Stimulated activated CD8-positive, alpha-beta memory T cell treated with anti-CD3 and anti-CD28 coated beads, Interleukin-15, amount 100 ng/mL, for 1 hour (primary cell): ENCODE measurements around the gene CFAP74.
"Not testable (repeated sequence)": the region's sequence is repeated elsewhere in the genome, so short reads cannot be mapped to it uniquely, and the experiment has no call there.

Experiments used
- DNase-seq: peaks from one replicate; pipeline ENCODE4 v3.0.0-alpha.2; 2020; ENCODE audit warnings: low read depth

CFAP74 gene

DNA sequence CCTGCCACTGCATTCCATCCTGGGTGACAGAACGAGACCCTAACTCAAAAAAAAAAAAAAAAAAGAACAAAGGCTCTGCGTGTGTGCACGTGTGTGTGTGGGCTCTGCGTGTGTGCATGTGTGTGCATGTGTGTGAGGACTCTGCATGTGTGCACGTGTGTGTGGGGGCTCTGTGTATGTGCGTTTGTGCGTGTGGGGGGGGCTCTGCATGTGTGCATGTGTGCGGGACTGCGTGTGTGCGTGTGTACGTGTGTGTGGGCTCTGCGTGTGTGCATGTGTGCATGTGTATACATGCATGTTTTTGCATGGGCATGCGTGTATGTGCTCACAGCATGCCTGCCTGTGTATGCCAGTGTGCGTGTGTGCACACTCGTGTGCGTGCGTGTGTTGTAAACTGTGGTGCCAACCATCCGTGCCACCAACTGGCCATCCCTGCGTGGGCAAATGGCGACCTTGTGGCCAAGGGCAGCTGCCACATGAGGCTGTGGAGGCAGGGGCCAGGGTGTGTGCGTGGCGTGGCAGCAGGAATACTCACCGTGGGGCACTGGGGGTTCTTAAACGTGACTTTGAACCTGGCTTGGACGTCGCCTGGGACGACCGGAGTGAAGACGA is 57.7 kb downstream of the CFAP74 start:
- no peak for DNase-seq

DNA sequence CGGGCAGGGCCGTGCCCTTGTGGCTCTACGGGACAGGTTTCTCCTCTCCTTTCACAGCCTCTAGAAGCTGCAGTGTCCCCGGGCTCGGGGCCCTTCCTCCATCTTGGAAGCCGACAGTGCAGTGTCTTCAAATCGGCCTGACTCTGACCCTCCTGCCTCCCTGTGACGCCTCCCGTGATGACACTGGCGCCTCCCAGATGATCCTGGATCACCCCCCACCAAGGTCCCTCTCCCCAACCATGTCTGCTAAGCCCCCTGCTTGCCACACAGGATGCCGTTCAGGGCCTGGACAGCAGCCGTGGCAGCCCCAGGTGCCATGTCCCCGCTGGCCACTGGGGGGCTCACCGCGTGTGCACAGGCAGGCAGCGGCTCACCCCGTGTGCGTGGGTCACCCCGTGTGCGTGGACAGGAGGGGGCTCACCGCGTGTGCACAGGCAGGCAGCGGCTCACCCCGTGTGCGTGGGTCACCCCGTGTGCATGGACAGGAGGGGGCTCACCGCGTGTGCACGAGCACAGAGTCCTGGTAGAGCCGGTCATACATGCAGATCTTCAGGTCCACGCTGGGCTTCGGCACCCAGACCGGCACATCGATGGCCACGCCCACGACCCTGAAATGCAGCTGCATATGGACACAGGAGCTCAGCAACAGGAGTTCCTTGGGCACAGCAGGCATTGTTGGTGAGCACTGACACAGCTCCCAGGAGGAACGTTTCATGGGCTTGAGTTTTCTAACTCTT is 59.6 kb downstream of the CFAP74 start:
- DNase-seq, result peak; percentile 40

DNA sequence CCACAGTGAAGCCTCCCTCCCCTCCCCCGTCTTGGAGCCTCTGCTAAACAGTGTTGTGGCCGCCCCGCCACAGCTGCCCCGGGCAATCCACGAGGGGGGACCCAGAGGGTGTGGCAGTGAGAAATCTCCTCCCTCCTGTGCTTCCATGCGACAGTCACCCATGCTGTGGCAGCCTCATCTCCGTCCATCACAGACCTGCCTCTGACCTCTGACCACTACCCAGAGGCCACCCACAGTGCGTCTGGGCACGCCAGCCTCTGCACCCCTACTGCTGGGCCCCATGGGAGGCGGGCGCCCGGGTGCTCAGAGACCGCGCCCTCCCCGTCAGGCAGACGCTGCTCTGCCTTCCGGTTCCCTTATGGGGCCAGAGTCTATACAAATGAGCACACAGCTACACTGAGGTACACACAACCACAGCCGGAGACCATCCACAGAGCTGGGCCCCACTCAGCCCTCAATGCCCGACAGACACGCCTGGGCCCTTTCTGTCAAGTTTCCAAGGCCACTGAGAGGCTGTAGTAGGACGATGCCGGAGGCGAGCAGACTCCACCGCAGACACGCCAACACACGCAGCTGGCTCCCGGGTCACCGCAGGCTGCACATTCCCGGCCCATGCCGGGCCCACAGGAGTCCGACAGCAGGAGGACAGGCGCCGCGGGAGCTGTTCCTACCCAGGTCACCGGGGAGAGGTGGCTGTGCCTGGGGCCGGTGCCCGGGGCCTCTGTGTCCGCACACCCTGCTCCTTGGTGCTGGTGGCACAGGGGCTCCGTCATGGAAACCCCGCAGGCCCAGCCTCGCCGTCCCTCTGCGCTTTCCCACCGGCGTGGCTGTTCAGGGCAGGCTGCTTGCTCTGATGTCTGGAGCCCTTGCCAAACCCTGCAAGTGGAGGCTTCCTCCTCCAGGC is 60.6 kb downstream of the CFAP74 start:
- no peak for DNase-seq

DNA sequence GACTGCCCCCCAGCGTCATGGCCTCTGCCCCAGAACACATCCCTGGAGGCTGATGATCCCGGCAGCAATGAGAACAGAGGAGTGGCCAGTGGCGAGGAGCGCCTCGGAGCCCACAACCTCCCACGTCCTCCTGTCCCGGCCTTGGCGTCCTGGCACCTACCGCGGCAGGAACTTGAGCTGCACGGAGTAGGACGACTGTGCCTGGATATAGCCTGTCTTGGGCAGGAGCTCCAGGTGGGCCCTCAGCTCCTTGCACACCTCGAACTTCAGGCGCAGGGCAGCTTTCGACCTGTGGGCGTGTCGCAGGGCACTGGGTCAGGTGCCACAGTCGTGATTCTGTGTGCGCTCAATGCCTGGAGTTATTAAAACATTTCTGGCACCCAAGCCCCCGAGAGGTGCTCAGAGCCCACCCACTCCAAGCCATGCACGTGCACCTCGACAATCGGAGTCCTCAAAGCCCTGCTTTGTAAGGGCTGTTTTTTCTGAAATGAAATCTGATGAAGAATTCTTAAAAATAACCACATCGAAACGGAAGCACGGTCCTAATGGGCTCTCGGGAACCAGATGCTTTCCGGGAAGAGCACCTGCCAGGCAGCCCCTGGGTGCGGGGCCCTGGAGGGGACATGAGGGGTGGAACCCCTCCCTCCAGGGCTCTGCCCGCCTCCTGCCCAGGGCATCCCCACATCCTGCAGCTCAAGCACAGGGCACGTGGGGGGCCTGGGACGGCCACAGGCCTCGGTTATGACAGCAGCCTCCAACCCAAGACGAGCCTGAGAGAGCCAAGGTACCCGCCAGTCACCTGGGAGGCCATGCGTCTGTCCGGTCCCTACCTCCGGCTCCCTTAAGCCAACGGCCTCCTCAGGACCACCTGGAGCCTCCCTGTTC is 61.5 kb downstream of the CFAP74 start:
- DNase-seq, result no peak

DNA sequence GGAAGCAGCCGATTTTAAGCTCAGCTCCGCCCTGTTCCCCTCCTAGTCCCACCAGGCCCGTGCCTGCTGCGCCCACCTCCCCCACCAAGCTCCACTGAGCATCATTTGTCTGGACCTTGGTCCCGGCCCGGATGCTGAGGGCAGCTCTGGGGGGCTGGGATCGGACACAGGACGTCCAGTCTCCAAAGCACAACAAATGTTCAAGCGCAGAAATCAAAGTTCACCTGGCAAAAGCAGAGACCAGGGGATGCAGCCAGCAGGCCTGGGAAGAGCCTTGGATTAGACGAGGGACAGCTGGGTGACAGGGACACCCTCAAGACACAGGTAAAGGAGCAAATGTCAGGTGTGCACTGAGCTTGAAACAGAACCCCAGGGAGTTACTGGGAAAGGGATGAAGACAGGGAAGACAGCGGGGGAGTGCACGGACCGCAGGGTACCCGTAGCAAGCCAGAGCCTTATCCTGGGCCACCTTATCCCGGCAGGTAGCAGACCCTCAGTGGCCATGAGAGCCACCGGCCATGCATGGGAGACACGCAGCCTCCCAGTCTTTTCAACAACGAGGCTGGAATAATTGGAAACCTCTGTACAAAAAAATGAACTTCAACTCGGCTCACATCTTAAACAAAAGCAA is 62.3 kb downstream of the CFAP74 start:
- no peak for DNase-seq

DNA sequence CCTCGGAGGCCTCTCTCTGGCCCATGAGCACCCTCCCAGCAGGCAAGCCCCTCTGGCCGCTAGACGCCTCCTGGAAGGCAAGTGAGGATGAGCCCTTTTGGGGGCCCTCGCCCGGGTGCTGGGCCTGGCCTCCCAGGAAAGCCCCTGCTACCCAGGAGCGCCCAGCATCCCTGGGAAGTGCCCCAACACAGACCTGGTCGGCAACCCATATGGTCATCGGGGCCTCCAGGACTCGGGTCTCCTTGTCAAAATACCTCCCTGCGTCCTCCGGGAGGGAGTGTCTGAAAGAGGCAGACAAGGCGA is 63.5 kb downstream of the CFAP74 start:
- no peak for DNase-seq

DNA sequence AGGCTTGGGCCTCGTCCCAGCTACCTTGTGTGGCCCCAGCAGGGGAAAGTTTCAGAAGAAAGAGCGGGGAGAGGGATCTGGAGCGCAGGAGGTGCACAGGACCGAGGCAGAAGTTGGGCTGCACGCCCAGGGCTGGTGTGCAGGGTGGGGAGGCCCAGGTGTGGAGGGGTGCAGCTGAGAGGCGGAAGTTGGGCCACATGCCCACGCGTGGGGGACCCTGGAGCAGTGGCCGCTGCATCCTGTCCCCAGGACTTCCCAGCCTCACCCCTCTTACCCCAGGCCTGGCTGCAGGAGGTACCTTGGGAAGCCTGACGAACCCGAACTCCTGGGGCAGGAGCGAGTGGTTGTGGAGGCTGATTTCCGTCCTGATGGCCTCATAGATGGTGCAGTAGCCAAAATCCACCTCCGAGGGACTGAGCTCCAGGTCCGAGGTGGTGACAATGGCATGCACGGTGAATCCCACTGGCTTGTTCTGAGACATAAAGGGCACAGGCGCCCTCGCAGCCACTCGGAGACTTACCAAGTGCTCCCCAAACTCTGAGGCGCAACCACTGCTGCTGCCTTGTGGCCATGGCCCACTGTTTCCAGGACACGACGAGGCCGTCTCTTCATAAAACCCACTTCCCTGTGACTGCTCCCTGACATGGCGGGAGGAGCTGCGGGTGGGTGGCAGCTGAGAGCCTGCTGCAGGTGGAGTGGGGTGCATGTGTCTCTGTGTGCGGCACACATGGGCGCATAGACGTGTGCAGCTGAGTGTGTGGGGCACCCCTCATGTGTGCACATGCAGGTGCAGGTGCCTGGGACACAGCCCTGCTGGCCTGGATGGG is 64.1 kb downstream of the CFAP74 start:
- DNase-seq, result no peak

DNA sequence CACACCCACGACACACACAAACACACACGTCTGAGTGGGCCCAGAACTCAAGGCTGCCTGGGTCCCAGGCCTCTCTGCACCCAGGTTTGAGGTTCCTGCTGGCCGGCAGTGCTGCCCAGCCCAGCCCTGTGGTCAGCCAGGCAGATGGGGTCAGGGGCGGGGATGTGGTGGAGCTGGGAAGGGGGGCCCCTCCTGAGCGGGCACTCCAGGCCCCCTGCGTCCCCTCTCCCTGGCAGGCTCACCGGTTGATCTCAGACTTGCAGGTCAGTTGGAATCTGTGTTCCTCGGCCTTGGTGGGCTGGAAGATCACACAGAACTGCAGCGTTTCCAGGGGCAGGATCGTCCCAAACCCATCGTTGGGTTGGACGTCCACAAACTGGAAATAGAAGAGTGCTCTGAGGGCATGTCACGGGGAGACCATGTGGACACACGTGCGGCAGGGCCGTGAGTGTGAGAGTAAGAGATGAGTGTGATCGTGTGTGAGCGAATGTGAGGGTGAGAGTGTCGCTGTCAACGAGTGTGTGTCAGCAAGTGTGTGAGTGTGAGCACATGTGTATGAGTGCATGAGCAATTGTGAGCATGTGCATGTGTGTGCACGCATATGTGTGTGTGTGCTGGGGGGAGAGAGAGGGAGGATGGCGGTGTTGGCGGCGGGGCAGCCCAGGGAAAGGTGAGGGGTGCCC is 64.8 kb downstream of the CFAP74 start:
- DNase-seq, result no peak

DNA sequence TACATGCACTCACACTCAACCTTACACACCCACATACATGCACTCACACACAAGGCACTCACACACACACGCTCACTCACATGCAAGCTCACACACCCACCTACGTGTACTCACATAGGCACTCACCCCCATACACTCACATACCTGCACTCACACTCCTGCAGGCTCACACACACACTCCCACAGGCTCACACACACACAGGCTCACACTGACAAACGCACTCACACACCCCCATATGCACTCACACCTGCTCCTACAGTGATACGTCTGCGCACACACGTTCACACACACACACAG is 65.4 kb downstream of the CFAP74 start:
- DNase-seq, result no peak

DNA sequence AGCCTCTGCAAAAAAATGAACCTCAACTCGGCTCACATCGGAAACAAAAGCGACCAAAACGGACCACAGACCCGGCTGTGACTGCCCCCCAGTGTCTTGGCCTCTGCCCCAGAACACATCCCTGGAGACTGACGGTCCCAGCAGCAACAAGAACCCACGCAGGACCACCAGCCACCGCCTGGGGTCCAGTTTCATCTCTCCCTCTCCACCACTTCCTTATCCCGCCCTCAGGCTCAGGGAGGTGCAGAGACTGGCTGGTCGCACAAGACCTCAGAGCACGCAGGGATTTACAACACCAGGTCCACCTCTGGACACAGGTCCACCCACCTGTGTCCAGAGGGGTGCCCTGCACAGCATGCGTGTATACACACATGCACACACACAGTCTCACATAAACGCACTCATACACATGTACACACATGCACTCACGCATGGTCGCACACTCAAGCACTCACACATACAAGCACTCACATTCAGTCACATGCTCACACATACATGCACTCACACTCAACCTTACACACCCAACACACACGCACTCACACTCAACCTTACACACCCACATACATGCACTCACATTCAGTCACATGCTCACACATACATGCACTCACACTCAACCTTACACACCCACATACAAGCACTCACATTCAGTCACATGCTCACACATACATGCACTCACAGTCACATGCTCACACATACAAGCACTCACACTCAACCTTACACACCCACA is 65.9 kb downstream of the CFAP74 start:
- DNase-seq, result no peak

DNA sequence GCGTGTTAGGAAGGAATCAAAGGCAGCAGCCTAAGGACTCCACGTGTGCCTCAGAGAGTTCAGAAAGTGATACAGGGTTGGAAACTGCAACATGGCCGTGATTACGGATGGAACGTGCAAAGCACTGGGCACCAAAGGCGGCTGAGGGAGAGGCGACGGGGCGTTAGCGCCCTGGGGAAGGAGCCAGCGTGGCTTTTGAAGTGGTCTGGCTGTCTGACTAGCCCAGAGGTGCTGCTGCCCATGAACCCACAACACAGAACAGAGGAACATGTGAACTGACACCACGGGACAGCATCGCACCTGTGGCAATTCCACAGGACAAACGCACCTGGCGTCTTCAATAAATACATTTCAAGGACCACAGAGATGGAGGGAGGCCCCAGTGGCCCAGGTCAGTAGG is 66.5 kb downstream of the CFAP74 start:
- no peak for DNase-seq

DNA sequence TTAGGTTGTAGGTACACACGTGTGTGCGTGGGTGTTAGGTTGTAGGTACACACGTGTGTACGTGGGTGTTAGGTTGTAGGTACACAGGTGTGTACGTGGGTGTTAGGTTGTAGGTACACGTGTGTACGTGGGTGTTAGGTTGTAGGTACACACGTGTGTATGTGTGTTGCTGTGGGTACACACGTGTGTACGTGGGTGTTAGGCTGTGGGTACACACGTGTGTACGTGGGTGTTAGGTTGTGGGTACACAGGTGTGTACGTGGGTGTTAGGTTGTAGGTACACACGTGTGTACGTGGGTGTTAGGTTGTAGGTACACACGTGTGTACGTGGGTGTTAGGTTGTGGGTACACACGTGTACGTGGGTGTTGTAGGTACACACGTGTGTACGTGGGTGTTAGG is 68.7 kb downstream of the CFAP74 start:
- DNase-seq, result not testable (repeated sequence)

DNA sequence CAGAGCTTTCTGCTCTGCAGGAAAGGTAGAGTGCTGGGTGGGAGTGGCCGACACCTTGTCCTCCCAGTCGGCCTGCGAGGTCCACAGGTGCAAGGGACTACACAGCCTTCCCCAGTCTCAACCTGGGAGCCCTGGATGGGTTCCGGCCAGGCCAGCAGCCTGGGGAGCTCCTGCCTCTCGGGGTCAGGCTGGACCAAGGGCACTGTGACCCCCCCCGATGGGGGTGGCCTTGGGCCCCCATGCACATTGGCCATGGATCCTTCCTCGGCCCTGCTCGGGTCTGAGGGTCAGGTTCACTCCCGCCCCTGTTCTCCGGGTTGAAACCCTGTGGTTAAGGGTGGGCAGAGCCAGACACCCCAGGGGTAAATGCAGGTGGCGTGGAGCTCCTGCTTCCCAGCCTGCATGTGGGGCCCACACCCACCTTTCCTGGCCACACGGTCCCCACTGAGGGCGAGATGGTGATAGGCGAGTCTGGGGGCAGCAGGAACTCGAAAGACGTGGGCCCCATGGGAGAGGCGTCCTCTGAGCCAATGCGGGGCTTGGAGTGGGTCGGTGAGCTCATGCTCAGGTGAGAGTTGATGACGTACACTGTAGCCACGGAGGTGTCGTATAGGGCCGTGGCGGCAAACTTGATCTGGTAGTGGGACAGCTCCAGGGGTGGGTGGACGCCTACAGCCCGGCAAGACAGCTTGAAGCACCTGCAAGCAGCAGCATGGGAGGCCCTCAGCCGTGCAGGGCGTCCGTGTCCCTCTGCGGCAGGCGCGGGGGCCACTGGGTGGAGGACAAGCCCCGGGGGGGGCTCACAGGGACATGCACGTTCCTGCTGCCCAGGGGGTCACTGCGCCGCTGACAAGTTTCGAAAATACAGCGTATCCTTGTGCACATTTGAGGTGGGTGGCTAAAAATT is 73.7 kb downstream of the CFAP74 start:
- DNase-seq, result no peak

DNA sequence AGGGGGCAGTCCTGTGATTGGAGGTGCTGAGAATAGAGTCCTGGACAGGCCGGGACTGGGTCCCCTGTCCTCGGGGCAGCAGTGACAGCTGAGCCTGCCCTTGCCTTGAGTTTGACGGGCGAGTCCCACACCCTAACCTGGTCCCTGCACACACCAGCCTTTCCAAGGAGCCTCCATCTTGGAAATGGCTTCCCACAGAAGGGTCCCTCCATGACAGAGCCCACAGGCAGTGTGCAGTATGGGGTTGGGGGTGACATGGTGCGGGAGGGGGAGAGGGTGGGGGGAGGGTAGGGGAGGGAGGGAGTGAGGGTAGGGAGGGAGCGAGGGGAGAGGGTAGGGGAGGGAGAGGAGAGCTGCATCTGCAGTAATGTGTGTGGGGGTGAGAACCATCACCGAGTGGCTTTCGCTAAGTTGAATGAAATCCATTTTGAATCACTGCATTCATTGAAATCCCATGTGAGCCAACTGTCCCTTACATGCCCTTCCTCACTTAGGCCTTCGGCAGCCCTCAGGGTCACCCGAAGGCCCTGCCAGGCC is 74.4 kb downstream of the CFAP74 start:
- no peak for DNase-seq

DNA sequence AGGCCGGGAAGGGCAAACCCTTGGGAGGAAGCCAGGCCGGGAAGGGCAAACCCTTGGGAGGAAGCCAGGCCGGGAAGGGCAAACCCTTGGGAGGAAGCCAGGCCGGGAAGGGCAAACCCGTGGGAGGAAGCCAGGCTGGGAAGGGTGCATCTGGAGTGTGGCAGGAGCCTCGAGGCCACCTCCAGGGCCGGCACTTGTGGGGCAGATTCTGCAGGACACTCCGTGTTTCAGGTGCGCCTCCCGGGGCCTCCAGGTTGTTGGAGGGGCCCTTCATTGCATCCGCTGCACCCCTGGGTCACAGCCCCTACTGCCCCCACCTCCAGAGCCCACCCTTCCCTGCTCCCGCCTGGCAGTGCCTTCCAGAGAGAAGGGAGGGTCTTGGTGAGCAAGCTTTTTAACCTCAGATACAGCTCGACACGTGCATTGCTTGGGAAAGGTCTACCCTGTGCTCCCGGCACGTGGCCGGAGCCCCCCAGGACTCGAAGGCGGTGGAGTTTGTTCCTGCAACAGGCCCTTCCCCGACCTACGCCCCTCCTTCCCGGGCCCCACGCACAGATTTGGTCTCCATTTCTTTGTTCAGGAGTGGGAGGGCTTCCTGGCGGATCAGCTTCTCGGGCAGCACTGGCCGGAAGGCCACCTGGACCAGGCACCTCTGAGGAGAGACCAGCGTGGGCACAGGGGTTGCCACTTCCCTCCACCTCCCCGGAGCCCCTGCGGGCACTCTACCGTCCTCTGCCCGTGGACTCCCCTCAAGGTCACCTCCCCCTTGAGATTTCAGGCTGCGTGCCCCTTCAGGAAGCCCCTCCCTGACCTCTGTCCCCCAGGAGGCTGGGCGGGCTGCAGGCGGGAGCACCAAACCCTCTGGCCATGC is 75.1 kb downstream of the CFAP74 start:
- no peak for DNase-seq

DNA sequence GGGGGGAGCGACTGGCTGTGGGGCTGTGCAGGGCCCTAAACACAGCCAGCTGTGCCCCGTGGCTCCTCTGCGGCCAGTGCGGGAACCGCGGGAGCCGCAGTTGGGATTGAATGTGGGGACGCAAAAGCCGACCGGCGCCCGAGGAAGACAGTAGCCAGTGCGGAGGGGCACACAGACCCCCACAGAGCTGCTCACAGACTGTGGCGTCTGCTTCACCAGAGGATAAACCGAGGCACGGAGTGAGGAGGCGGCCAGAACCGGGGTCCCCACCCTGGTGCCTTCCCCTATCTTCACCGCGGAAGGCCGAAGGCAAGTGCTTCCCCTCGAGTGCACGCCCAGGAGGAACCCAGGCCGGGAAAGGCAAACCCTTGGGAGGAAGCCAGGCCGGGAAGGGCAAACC is 75.8 kb downstream of the CFAP74 start:
- no peak for DNase-seq

DNA sequence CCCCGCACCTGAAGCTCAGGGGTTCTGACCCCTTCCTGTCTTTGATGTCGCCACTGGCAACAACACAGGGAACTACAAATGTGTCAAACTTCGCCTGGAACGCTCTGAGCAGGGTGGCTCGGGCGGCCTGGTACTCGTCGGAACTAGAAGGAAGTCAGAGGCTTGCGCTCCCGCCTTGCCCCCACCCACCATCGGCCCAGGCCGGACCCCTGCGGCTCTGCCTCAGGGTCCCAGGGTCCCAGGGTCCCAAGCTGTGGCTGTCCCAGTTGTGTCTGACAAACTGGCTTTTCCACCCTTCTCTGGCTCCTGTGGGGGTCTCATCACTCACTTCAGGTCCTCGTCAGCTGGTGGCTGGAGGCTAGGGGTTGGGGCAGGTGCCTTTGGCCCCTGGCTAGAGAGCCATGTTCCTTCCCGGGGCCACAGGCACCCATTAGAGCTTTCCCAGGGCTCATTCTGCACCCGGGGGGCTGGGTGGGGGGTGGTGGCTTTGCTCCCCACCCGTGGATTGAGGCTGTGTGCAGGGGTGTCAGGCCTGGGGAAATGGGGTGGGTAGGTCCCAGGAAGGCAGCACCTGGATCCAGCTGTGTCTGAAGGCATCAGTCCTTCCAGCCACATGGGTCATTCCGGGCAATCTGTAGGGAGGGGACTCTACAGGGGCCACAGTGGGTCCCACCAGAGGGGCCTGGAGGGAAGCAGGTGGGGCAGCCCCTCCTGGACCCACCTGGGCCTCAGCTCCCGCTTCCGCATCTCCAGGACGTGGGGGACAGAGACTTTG is 76.5 kb downstream of the CFAP74 start:
- no peak for DNase-seq
